GM06990 (cell line): Measurements from ENCODE around the gene CCDC12.

ENCODE experiments used
- DNase-seq: peaks from one replicate; pipeline ENCODE4 v3.0.0-alpha.2; 2011; ENCODE audit not compliant: insufficient read length; ENCODE audit errors: extremely low read depth
- H3K27me3 ChIP-seq: replicated peaks from 2 replicates; pipeline ENCODE4 v1.6.0; 2011; ENCODE audit warnings: low read length; ENCODE audit not compliant: control insufficient read depth, insufficient read depth
- H3K36me3 ChIP-seq: 2 replicates; pipeline ENCODE4 v1.5.1; 2011; ENCODE audit warnings: low read length; ENCODE audit not compliant: control insufficient read depth, insufficient read depth
- H3K4me3 ChIP-seq: replicated peaks from 2 replicates; pipeline ENCODE4 v1.5.1; 2011; ENCODE audit warnings: low read depth, mild to moderate bottlenecking, control low read depth, low read length
- TF ChIP-seq, protein P1 (sequence below): IDR thresholded peaks from 2 replicates; pipeline ENCODE4 v1.5.1; 2011; ENCODE audit warnings: low read length, control low read depth, mild to moderate bottlenecking, inconsistent platforms; ENCODE audit not compliant: insufficient read depth, poor library complexity, severe bottlenecking

Gene CCDC12

DNA sequence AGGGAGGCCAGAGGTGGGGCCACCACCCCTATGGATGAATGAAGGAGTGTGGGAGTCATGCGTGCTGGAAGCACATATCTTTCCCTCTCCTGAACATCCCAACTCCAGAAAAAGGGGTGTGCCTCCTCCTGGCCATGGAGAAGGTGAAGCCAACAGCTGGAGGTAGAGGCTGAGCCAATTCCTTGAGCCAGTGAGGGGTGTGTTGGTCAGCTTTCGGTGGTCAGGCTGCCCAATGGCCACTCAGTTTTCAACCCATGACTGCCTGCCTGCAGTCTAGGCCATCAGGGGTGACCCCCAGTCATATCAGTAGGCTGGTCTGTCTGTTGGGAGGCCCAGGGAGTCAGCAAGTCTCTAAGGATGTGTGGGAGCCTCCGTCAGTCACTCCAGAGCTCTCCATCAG lies 85.4 kb downstream of the CCDC12 start:
- Histone ChIP-seq H3K36me3 (no peaks in the 10 kb centered on the region), H3K27me3 (peaks cover 3% of the 10 kb centered on the region), H3K4me3 (no peak overlapping the region)
- DNase-seq = no peak
- TF ChIP-seq, protein P1, sequence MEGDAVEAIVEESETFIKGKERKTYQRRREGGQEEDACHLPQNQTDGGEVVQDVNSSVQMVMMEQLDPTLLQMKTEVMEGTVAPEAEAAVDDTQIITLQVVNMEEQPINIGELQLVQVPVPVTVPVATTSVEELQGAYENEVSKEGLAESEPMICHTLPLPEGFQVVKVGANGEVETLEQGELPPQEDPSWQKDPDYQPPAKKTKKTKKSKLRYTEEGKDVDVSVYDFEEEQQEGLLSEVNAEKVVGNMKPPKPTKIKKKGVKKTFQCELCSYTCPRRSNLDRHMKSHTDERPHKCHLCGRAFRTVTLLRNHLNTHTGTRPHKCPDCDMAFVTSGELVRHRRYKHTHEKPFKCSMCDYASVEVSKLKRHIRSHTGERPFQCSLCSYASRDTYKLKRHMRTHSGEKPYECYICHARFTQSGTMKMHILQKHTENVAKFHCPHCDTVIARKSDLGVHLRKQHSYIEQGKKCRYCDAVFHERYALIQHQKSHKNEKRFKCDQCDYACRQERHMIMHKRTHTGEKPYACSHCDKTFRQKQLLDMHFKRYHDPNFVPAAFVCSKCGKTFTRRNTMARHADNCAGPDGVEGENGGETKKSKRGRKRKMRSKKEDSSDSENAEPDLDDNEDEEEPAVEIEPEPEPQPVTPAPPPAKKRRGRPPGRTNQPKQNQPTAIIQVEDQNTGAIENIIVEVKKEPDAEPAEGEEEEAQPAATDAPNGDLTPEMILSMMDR = no peak

DNA sequence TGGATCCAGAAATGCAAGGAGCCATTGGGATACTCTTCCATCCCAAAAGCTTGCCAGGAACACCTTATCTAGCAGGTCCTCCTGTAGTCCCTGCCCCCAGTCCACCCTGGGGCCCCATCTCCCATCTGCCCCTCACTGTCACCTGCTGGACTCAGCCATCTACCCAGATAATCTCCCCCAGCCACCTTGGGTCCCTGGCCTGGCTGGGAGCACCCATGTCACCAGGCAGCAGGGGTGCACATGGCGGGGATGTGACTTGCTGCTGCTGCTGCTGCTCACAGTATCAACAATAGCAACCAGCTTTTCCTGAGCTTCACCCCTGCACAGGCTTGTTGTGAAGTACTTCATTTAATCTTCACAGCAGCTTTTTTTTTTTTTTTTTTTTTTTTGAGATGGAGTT lies 86.4 kb downstream of the CCDC12 start:
- DNase-seq = no peak
- Histone ChIP-seq H3K4me3 (no peak overlapping the region), H3K27me3 (peaks cover 3% of the 10 kb centered on the region), H3K36me3 (no peaks in the 10 kb centered on the region)
- TF ChIP-seq, protein P1 = no peak

DNA sequence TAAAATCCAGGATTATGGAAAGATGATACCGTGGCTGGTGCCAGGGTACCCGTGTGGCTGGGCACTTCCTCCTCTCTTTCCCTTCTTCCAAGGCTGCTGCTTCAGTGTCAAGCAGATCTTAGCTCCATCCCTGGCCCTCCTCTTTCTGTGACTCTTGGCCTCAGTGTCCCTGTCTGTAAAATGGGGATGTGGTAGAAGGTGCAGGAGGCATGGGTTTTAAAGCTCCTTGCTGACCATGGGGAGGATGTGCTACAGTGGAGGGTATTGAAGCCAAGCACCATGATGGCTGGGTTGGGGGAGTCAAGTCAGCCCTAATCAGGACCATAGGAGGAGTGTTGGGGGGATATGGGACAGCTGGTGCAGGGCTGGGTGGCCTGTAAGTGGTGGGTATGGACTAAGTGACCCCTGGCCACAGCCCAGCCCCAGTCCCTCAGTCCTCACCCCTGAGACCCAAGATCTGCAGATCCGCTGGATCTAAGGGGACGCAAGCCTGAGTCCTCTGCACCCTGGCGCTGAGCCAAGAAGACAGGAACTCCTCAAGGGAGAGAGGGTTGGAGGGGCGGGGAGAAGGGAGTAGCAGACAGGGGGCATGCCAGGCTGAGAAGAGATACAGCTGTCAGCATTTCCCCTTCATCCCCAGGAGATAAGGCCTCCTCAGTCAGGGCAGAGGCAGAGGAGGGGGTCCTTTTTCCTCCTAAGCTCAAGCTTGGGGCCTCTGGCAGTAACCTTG lies 87.0 kb downstream of the CCDC12 start:
- no peak overlapping the region for H3K4me3 ChIP-seq
- H3K36me3 ChIP-seq = no peaks in the 10 kb centered on the region
- TF ChIP-seq, protein P1 = no peak
- peaks cover 4% of the 10 kb centered on the region for H3K27me3 ChIP-seq
- DNase-seq = no peak

DNA sequence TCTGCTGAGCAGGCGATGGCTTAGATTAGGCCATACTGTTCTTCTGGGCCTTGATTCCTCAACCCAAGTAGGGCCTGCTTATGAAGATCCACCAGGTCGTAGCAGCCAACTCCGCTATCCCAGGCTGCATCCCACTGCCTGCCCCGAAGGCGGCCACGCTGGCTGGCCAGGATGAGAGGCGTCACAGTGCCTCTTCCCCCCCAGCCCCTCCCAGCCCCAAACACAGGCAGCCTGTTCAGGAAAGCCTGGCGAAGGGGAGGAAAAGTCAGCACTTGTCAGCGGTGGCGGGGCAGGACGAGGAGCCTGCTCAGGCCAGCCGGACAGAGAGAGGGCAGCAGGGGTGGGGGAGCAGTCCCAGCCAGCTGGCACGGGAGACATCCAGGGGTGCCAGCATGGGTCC lies 87.8 kb downstream of the CCDC12 start:
- TF ChIP-seq, protein P1 = no peak

DNA sequence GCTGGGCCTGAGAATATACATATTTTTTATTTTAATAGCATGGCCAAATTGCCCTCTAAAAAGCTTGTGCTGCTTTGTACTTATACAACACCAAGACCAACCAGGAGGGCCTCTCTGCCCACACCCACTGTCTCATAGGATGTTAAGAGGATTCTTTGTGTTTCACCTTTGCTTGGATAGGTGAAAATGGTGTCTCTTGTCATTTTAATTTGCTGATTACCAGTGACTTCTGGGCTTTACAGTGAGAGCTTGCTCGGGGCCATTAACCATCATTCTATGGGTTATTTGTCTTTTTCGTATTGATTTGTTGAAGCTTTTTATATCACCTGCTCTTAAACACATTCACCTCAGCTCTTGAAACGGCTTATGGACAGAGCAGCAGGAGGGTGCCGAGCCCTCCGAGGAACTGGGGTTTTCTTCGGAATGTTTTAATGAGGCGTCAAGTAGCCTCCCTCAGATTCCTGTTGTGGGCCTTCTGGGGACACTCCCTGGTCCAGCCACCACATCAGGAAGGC lies 88.5 kb downstream of the CCDC12 start:
- H3K36me3 ChIP-seq = no peaks in the 10 kb centered on the region
- peaks cover 5% of the 10 kb centered on the region for H3K27me3 ChIP-seq
- TF ChIP-seq, protein P1 = no peak
- no peak for DNase-seq
- no peak overlapping the region for H3K4me3 ChIP-seq

More for the DNA sequence above, 87.8 kb downstream of the CCDC12 start:
- peaks cover 5% of the 10 kb centered on the region for H3K27me3 ChIP-seq
- H3K4me3 ChIP-seq = no peak overlapping the region
- H3K36me3 ChIP-seq = no peaks in the 10 kb centered on the region
- no peak for DNase-seq

DNA sequence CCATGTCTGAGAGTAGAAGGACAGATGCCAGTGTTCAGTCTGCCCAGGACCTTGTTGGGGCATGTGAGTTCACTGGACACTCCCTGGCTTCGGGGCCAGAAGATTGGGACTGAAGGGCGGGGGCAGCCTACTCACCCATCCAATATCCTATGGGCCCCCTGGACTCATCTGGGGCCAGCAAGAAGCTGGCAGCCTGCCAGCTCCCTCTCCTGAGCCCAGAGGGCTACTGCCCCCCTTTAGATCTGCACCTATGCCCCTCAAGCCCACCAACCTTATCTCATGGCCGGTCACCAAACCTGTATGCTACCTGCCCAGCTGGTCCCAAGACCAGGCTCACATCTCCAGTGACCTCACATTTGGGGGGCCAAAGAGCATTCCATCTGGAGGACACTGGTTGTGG lies 90.9 kb downstream of the CCDC12 start:
- no peak for DNase-seq
- H3K4me3 ChIP-seq = no peak overlapping the region
- peaks cover 3% of the 10 kb centered on the region; the same call in 1 of the 2 replicates for H3K27me3 ChIP-seq
- no peaks in the 10 kb centered on the region for H3K36me3 ChIP-seq
- TF ChIP-seq, protein P1 = no peak
